ENCODE measurements around the gene KSR1. TPM values are rescaled to one million over a fixed set of nuclear protein-coding genes. Genes with fewer than 3 reads are reported as not detected.

The KSR1 gene
- total RNA-seq, 1 experiment from 2014 or later: 21.7 TPM

GRCh38 chr17:27663936-27664605 is 207.8 kb downstream of the KSR1 start:
- in situ Hi-C loops (cut with HindIII; ENCODE audit: low pct_unique_long_range_greater_than_20kb, low sequenced_read_pairs) (no loop called here), intact Hi-C loops (cut with micrococcal nuclease; ENCODE audit: unreplicated experiment) (no loop called here)
- ChIA-PET POLR2A (no interaction called here), CTCF (interaction anchor here (0.8 kb wide), 1 partner anchor 9 kb away, joined by 3 read pairs; no protein-coding TSS in a partner anchor)
- Histone ChIP-seq H3K9me3 (ENCODE audit: control insufficient read depth, insufficient read depth, low read depth, low read length) (no peaks in the 10 kb centered on the region), H3K27ac (ENCODE audit: low read length) (no peak overlapping the region), H3K36me3 (ENCODE audit: control insufficient read depth, insufficient read depth, low read length) (no peaks in the 10 kb centered on the region), H3K4me3 (ENCODE audit: low read depth in 2 of 2, low read length in 2 of 2) (no peak overlapping the region), H3K27me3 (ENCODE audit: control insufficient read depth, insufficient read depth, low read length) (no peaks in the 10 kb centered on the region), H3K4me1 (ENCODE audit: control insufficient read depth, insufficient read depth, low read length) (no peaks in the 10 kb centered on the region)
- TF ChIP-seq POLR2AphosphoS5 (IDR thresholded peaks at IDR 0.05; ENCODE audit: low read depth, low read length) (no peak), REST (IDR thresholded peaks at IDR 0.05; ENCODE audit: insufficient read depth in 1 of 2, low read depth in 2 of 2, low read length in 1 of 2) (no peak), TCF7L2 (IDR thresholded peaks at IDR 0.05; ENCODE audit: low read depth, low read length) (no peak), CTCF (IDR thresholded peaks at IDR 0.05) (no peak), SIN3A (IDR thresholded peaks at IDR 0.05; ENCODE audit: borderline replicate concordance, insufficient read depth, low read depth, low read length) (no peak)
- no TSS peak for BruUV-seq (replicated peaks)
- no peak for ATAC-seq
- no peak for DNase-seq (ENCODE audit: low read depth, low spot score)

- intact Hi-C loops (cut with micrococcal nuclease; ENCODE audit: unreplicated experiment): no loop called here
- H3K27me3 ChIP-seq (ENCODE audit: control insufficient read depth, insufficient read depth, low read length): no peaks in the 10 kb centered on the region
- POLR2A ChIA-PET: no interaction called here
- DNase-seq (ENCODE audit: low read depth, low spot score) (no peak), ATAC-seq (no peak)
- H3K4me1 ChIP-seq (ENCODE audit: control insufficient read depth, insufficient read depth, low read length): no peaks in the 10 kb centered on the region
- H3K9me3 ChIP-seq (ENCODE audit: control insufficient read depth, insufficient read depth, low read depth, low read length): no peaks in the 10 kb centered on the region
- in situ Hi-C loops (cut with HindIII; ENCODE audit: low pct_unique_long_range_greater_than_20kb, low sequenced_read_pairs): no loop called here
- no peak overlapping the region for H3K27ac ChIP-seq (ENCODE audit: low read length)
- H3K4me3 ChIP-seq (ENCODE audit: low read depth in 2 of 2, low read length in 2 of 2): no peak overlapping the region
- no peaks in the 10 kb centered on the region for H3K36me3 ChIP-seq (ENCODE audit: control insufficient read depth, insufficient read depth, low read length)
- BruUV-seq (replicated peaks): no TSS peak
- CTCF ChIA-PET: interaction anchor here (0.8 kb wide), 1 partner anchor 10 kb away, joined by 3 read pairs; no protein-coding TSS in a partner anchor
- TF ChIP-seq REST (IDR thresholded peaks at IDR 0.05; ENCODE audit: insufficient read depth in 1 of 2, low read depth in 2 of 2, low read length in 1 of 2) (no peak), POLR2AphosphoS5 (IDR thresholded peaks at IDR 0.05; ENCODE audit: low read depth, low read length) (no peak), TCF7L2 (IDR thresholded peaks at IDR 0.05; ENCODE audit: low read depth, low read length) (no peak), CTCF (IDR thresholded peaks at IDR 0.05) (no peak)
Measured at GRCh38 chr17:27664606-27664965, 208.3 kb downstream of the KSR1 start.

Measured in Panc1 (cell line).